Ovary (tissue), 9 donors: ENCODE results near the gene ADAMTS4. TPM values are rescaled to one million over a fixed set of nuclear protein-coding genes. Genes with fewer than 3 reads are reported as not detected.

Source experiments
- DNase-seq, 5 donors: peaks; one replicate each; pipeline ENCODE4 v3.0.0-alpha.2; 2019 to 2020
- H3K27ac ChIP-seq, 2 donors: fragments of 200-600 bp; one replicate each; pipeline versions ENCODE4 v1.5.1 to v1.8.0; 2019 to 2022
- H3K27me3 ChIP-seq: fragments of 200-600 bp; one replicate; pipeline ENCODE4 v1.8.0; 2022
- H3K36me3 ChIP-seq: fragments of 200-600 bp; sonication (generic); one replicate; pipeline ENCODE4 v1.5.1; 2019
- H3K4me1 ChIP-seq: one replicate; pipeline ENCODE4 v1.8.1; 2013; ENCODE audit warnings: mild to moderate bottlenecking, moderate library complexity; ENCODE audit not compliant: insufficient read depth
- H3K4me3 ChIP-seq: fragments of 200-600 bp; sonication (generic); one replicate; pipeline ENCODE4 v1.5.1; 2017
- H3K9me3 ChIP-seq, 2 donors: fragments of 200-600 bp in 1 of 2; sonication (generic) in 1 of 2; one replicate each; pipeline versions ENCODE4 v1.5.1 to v1.8.1; 2013 to 2019; ENCODE audit warnings: mild to moderate bottlenecking in 1 of 2, moderate library complexity in 1 of 2
- CTCF ChIP-seq, 3 donors: fragments of 450-650 bp in 2 of 3; fragments of 200-600 bp in 1 of 3; IDR thresholded peaks; one replicate each; pipeline versions ENCODE4 v1.5.1 to v1.8.0; 2016 to 2022; ENCODE audit warnings: antibody characterized with exemption in 3 of 3, mild to moderate bottlenecking in 1 of 3
- EP300 ChIP-seq: sonication (generic); formaldehyde crosslinking; IDR thresholded peaks from one replicate; pipeline ENCODE4 v1.6.1; 2017; ENCODE audit warnings: antibody characterized with exemption
- POLR2A ChIP-seq: fragments of 450-650 bp; IDR thresholded peaks from one replicate; pipeline ENCODE4 v1.6.1; 2017; ENCODE audit warnings: antibody characterized with exemption, mild to moderate bottlenecking, moderate library complexity
- WGBS, 3 donors: extraction: QIAGEN DNeasy Blood & Tissue Kit in 1 of 3; methylation state at CpG; one replicate each; pipeline versions ENCODE4 v1.1.5 to v1.1.7; 2013 to 2017; 5-methylcytosine and 5-hydroxymethylcytosine counted together
- intact Hi-C, 4 donors: fragments of 100-400 bp; cut with DNase I; formaldehyde crosslinking; loops; one replicate each; pipeline versions ENCODE4 v1.11.0 to v1.15.1; 2022 to 2023
- polyA plus RNA-seq, 2 donors: library from polyadenylated mRNA; stranded (reverse); fragments of 200-250 nt in 1 of 2; fragments of 350-450 nt in 1 of 2; fragmentation: Illumina TruSeq in 1 of 2; extraction: RNeasy Lipid Tissue Mini Kit (QIAGEN cat#74804) in 1 of 2; gene quantifications; one replicate each; pipeline ENCODE4 v1.2.3, GENCODE V29; 2013 to 2014
- total RNA-seq, 7 donors: library from RNA; depleted of rRNA in 2 of 7; stranded (reverse); fragments of >200 nt in 2 of 7; fragmentation: NEBNext Ultra II Directional in 3 of 7; extraction: Animal tissue kit (Norgen Biotek cat#: 25700) in 3 of 7; gene quantifications; one replicate each; pipeline versions ENCODE4 v1.1.0 to v1.2.4, GENCODE V29; 2016 to 2023
- donor health status: DM: no; HTN: no; CAD: no; lungs with moderate emphysema.
- donor health status: DM: no; HTN: no; CAD: no.
- donor health status: Bipolar disorder and iron deficiency.
- donor health status: DM: yes; HTN: yes; CAD: no.
- donor health status: DM: no; HTN: no; CAD: no.
- donor health status: DM: yes; HTN: yes; CAD: no.

Gene ADAMTS4
- total and polyA plus RNA-seq, 9 donors = 0.90 to 437 (median 85.8) TPM

GRCh38 chr1:161222175-161223019 lies 23.5 kb upstream of the ADAMTS4 start:
- 72 to 77% (median 74%) methylated on average over 6 of the region's 6 CpGs for WGBS, 3 donors

GRCh38 chr1:161220002-161220401 lies 21.1 kb upstream of the ADAMTS4 start:
- DNase-seq = no peak
- intact Hi-C loops = loop anchor here in 2 of 4 donors (10.0 kb wide), 2 partner anchors 85 to 165 kb away; partner anchors contain the start of gene MPZ (in 1 of the 2)

More at GRCh38 chr1:161222175-161223019, 23.5 kb upstream of the ADAMTS4 start:
- Histone ChIP-seq H3K4me3 (no peak overlapping the region), H3K9me3 (no peaks in the 10 kb centered on the region), H3K27me3 (no peaks in the 10 kb centered on the region), H3K36me3 (no peaks in the 10 kb centered on the region), H3K4me1 (peaks cover 3% of the 10 kb centered on the region), H3K27ac (no peak overlapping the region)
- DNase-seq = no peak
- intact Hi-C loops = loop anchor here in 2 of 4 donors (10.0 kb wide), 2 partner anchors 82 to 162 kb away; partner anchors contain the start of gene MPZ (in 1 of the 2)
- TF ChIP-seq POLR2A (no peak), CTCF (IDR thresholded peaks at IDR 0.05) (no peak), EP300 (no peak)

GRCh38 chr1:161219078-161219892 lies 20.4 kb upstream of the ADAMTS4 start:
- intact Hi-C loops = no loop called here
- WGBS, 3 donors = 84 to 92% (median 88%) methylated on average over 5 of the region's 5 CpGs
- Histone ChIP-seq H3K36me3 (no peaks in the 10 kb centered on the region), H3K27me3 (no peaks in the 10 kb centered on the region), H3K4me3 (no peak overlapping the region), H3K9me3 (no peaks in the 10 kb centered on the region), H3K4me1 (no peaks in the 10 kb centered on the region), H3K27ac (no peak overlapping the region)
- no peak for DNase-seq
- TF ChIP-seq POLR2A (no peak), EP300 (no peak), CTCF (IDR thresholded peaks at IDR 0.05) (no peak)

More at GRCh38 chr1:161220002-161220401, 21.1 kb upstream of the ADAMTS4 start:
- 81 to 84% (median 84%) methylated on average over 5 of the region's 5 CpGs for WGBS, 3 donors
- TF ChIP-seq EP300 (no peak), CTCF (IDR thresholded peaks at IDR 0.05) (no peak)
- H3K36me3 ChIP-seq = no peaks in the 10 kb centered on the region
- no peak overlapping the region for H3K4me3 ChIP-seq
- H3K27me3 ChIP-seq = no peaks in the 10 kb centered on the region
- no peaks in the 10 kb centered on the region for H3K4me1 ChIP-seq
- no peaks in the 10 kb centered on the region for H3K9me3 ChIP-seq
- H3K27ac ChIP-seq = no peak overlapping the region

GRCh38 chr1:161218301-161219077 lies 19.6 kb upstream of the ADAMTS4 start:
- TF ChIP-seq CTCF (IDR thresholded peaks at IDR 0.05) = no peak
- TF ChIP-seq POLR2A = no peak
- no peak for TF ChIP-seq EP300
- 73 to 74% (median 74%) methylated on average over 8 of the region's 8 CpGs for WGBS, 3 donors
- Histone ChIP-seq H3K36me3 (no peaks in the 10 kb centered on the region), H3K27ac (no peak overlapping the region), H3K4me1 (no peaks in the 10 kb centered on the region), H3K4me3 (no peak overlapping the region), H3K9me3 (no peaks in the 10 kb centered on the region), H3K27me3 (no peaks in the 10 kb centered on the region)
- no peak for DNase-seq
- intact Hi-C loops = no loop called here
